Endothelial cell (in vitro differentiated cells): ENCODE measurements around the gene SLC66A3. TPM values are rescaled to one million over a fixed set of nuclear protein-coding genes. Genes with fewer than 3 reads are reported as not detected.

Experiments
- DNase-seq: peaks from one replicate; pipeline ENCODE4 v3.0.0; 2021; ENCODE audit warnings: low spot score
- H3K27ac Mint-ChIP-seq: one replicate; pipeline ENCODE4 v1.8.0; 2021; ENCODE audit warnings: mixed read lengths, inconsistent platforms; ENCODE audit not compliant: unreplicated experiment
- H3K27me3 Mint-ChIP-seq: one replicate; pipeline ENCODE4 v1.8.0; 2021; ENCODE audit warnings: mild to moderate bottlenecking, moderate library complexity, mixed read lengths, inconsistent platforms; ENCODE audit not compliant: unreplicated experiment
- H3K36me3 Mint-ChIP-seq: one replicate; pipeline ENCODE4 v1.8.0; 2021; ENCODE audit warnings: mild to moderate bottlenecking, low read depth, mixed read lengths, inconsistent platforms; ENCODE audit not compliant: unreplicated experiment
- H3K4me1 Mint-ChIP-seq: one replicate; pipeline ENCODE4 v1.8.0; 2021; ENCODE audit warnings: mild to moderate bottlenecking, mixed read lengths, inconsistent platforms; ENCODE audit not compliant: unreplicated experiment
- H3K4me3 Mint-ChIP-seq: one replicate; pipeline ENCODE4 v1.8.0; 2021; ENCODE audit warnings: mild to moderate bottlenecking, mixed read lengths, inconsistent platforms; ENCODE audit not compliant: unreplicated experiment
- H3K9me3 Mint-ChIP-seq: one replicate; pipeline ENCODE4 v1.8.0; 2021; ENCODE audit warnings: mixed read lengths, inconsistent platforms; ENCODE audit not compliant: unreplicated experiment
- CTCF ChIP-seq: fragments of 200-600 bp; sonication (generic); IDR thresholded peaks from one replicate; pipeline ENCODE4 v1.5.0; 2021; ENCODE audit warnings: antibody characterized with exemption; ENCODE audit not compliant: unreplicated experiment
- total RNA-seq: library from RNA; stranded (reverse); fragmentation: NEBNext Ultra II Directional; extraction: Animal tissue kit (Norgen Biotek cat#: 25700); gene quantifications from one replicate; pipeline ENCODE4 v1.2.1, GENCODE V29; 2021; ENCODE audit not compliant: unreplicated experiment

SLC66A3 gene
- total RNA-seq, 1 donor from 2014 or later: 12.1 TPM

DNA sequence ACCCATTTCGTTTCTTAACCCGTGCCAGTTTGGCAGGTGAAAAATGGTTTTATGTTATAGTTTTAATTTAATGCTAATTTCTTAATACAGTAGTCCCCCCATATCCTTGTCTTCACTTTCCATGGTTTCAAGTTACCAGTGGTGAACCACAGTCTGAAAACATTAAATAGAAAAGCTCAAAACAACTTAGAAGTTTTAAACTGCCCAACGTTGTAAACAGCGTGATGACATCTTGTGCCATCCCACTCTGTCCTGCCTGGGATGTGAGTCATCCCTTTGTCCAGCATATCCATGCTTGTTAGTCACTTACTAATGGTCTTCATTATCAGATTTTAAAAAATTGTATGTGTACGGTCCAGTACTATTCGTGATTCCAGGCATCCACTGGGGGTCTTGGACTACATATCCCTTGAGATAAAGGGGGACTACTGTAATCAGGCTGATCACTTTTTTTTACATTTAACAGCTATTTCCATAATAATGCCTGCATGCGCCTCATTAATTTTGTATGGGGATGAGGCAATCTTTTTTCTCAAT is 31.9 kb downstream of the SLC66A3 start:
- Mint-ChIP-seq H3K27me3 (peaks cover 2% of the 10 kb centered on the region), H3K36me3 (peaks cover 12% of the 10 kb centered on the region), H3K9me3 (no peaks in the 10 kb centered on the region), H3K27ac (no peak overlapping the region), H3K4me1 (no peaks in the 10 kb centered on the region), H3K4me3 (no peak overlapping the region)
- no peak for TF ChIP-seq CTCF
- DNase-seq: no peak

GRCh38 chr2:11187731-11188130 is 32.5 kb downstream of the SLC66A3 start:
- peaks cover 2% of the 10 kb centered on the region for H3K27me3 Mint-ChIP-seq
- H3K4me1 Mint-ChIP-seq: no peaks in the 10 kb centered on the region
- TF ChIP-seq CTCF: no peak
- H3K9me3 Mint-ChIP-seq: no peaks in the 10 kb centered on the region
- no peak overlapping the region for H3K27ac Mint-ChIP-seq
- DNase-seq: no peak
- H3K4me3 Mint-ChIP-seq: no peak overlapping the region
- H3K36me3 Mint-ChIP-seq: peaks cover 16% of the 10 kb centered on the region

- Mint-ChIP-seq H3K27ac (no peak overlapping the region), H3K9me3 (no peaks in the 10 kb centered on the region), H3K36me3 (peaks cover 14% of the 10 kb centered on the region), H3K4me1 (no peaks in the 10 kb centered on the region), H3K4me3 (no peak overlapping the region), H3K27me3 (no peaks in the 10 kb centered on the region)
- no peak for DNase-seq
- TF ChIP-seq CTCF: no peak
These were observed 41.0 kb downstream of the SLC66A3 start for GRCh38 chr2:11196246-11196645.

GRCh38 chr2:11200651-11201050 is 45.4 kb downstream of the SLC66A3 start:
- TF ChIP-seq CTCF: no peak
- no peaks in the 10 kb centered on the region for H3K27me3 Mint-ChIP-seq

DNA sequence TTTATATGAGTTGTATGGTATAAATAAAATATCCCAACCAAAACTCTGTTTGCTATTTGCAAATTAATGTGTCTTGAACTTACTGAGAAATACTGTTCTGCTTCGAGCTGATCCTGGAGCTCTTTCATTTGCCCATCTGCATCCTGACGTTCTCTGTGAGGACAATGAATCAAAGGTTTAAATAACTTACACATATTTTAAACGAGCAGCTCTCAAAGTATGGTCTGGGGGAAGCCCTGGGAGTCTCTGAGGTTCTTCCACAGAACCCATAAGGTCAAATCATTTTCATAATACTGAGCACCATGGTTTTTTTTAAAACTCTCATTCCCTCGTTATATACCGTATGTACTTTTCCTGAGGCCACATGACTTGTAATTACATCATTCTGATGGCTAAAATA is 46.7 kb downstream of the SLC66A3 start:
- Mint-ChIP-seq H3K36me3 (peaks cover 20% of the 10 kb centered on the region), H3K27me3 (no peaks in the 10 kb centered on the region), H3K4me1 (peaks cover 2% of the 10 kb centered on the region), H3K9me3 (no peaks in the 10 kb centered on the region), H3K27ac (no peak overlapping the region), H3K4me3 (no peak overlapping the region)
- DNase-seq: no peak
- TF ChIP-seq CTCF: no peak

More at GRCh38 chr2:11200651-11201050, 45.4 kb downstream of the SLC66A3 start:
- Mint-ChIP-seq H3K4me3 (no peak overlapping the region), H3K27ac (no peak overlapping the region), H3K36me3 (peaks cover 19% of the 10 kb centered on the region), H3K4me1 (peaks cover 2% of the 10 kb centered on the region), H3K9me3 (no peaks in the 10 kb centered on the region)
- no peak for DNase-seq
